NCI-H1092 (cell line): ENCODE data around the gene CXCL5.

Source experiments
- DNase-seq: peaks from one replicate; lab custom pipeline; 2025; lab: John Stamatoyannopoulos, UW

CXCL5 gene

DNA sequence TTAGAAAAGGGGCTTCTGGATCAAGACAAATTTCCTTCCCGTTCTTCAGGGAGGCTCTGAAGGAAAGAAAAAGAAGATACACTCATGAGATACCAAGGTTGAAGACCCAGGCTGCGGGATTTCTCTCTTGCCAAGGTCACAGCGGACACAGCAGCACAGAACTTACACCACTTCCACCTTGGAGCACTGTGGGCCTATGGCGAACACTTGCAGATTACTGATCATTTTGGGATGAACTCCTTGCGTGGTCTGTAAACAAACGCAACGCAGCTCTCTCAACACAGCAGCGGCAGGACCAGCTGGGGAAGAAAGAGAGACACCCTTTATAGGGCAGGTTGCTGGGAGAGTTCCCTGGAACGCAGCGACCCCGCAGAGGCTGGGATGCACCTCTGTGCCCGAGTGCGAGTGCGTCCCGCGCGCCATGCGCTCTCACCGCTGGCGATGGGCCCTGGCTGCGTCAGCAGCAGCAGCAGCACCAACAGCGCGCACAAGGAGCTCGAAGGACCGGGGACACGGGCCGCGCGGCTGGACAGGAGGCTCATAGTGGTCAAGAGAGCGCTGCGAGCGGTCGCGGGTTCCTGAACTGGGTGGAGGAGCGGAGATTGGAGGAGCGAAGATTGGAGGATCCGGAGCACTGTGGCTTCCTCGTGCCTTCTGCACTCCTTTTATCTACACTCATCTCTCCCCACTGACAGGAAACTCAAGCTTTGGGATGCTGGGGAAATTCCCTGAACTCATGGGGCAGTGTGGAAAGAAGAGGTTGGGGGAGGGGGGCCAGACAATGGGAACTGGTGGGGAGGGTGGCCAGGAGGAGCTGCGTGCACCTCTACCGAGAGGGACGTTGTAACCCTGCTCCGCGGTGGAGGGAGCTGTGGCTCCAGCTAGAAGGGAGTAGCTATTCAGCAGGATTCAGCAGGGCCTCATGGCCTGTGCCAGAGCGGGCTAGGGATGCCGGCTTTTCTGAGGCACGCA, at the start of gene CXCL5:
Gene CXCL5, minus strand, starts transcription at position 638 of the 972 bp plus-strand sequence. Its CDS starts 96 bp downstream, at position 542.
- DNase-seq: no peak

DNA sequence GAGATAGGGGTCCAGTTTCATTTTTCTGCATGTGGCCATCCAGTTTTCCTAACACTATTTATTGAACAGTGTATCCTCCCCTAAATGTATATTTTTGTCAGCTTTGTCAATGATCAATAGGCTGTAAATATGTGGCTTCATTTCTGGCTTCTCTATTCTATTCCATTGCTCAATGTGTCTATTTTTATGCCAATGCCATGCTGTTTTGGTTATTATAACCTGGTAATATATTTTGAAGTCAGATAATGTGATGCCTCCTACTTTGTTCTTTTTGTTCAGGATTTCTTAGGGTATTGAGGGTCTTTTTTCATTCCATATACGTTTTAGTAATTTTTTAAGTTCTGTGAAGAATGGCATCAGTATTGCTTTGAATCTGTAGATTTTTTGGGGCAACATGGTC, 48.7 kb upstream of the CXCL5 start:
- no peak for DNase-seq

DNA sequence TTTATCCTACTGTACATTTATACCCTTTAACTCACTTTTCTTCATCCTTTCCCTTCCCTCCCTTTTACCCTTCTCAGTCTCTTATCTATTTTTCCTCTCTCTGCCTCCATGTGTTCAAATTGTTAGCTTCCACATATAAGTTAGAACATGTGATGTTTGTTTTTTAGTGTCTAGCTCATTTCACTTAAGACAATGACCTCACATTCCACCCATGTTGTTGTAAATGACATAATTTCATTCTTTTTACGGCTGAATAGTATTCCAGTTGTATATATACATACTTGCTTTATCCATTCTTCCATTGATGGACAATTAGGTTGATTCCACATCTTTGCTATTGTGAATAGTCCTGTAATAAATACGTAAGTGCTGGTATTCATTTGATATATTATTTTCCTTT, 47.3 kb upstream of the CXCL5 start:
- DNase-seq: no peak

DNA sequence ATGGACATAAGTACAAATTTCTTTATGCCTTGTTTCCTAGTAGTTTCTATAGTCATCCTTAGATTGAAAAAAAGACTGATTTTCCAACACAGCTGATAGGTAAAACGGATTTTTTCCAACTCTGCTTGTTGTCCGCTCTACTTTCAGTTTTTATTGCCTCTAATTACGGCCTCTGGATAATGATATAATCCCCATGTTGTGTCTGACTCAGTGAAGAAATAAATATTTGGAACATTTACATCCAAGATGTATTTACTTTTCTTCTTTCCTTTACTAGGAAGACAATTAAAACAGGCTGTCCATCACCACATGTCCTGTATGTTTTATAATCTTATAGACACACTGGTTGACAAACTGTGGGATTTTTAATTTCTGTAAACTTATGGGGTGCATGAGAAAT, 46.8 kb upstream of the CXCL5 start:
- DNase-seq: no peak

DNA sequence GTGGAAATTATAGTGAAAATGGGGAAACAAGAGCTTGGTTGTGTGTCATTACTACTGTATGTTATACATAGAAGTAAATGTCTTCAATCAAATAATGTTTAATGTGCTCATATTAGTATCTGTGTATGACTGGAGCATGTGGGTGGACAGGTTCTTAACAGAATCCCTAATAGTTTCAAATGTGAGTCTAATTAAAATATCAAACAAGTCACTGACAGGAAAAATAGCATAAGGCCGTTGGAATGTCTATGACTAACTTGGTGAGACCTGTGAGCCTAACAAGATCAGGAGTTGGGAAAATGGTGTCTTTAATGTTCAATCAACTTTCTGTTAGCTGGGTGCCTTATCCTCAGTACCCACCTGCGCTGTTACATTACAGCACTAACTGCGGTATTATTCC, 46.2 kb upstream of the CXCL5 start:
- DNase-seq: no peak

DNA sequence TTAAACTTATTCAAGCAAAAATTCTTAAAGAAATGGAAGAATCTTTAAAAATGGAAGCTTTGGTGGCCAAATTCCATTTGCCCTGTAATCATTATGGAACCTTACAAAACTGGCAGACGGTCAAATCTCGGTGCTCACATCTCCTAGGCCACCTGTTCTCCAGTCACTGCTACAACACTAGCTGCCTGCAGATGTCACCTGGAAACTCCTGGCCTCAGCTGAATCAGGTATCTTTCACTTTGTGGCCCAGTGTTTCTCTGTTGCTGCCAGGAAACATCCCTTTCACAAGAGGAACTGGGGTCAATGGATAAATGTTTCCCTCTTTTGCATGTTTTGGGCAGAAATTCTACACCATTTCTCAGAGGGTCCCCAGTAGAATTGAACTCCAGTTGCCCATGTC, 44.2 kb upstream of the CXCL5 start:
- no peak for DNase-seq

DNA sequence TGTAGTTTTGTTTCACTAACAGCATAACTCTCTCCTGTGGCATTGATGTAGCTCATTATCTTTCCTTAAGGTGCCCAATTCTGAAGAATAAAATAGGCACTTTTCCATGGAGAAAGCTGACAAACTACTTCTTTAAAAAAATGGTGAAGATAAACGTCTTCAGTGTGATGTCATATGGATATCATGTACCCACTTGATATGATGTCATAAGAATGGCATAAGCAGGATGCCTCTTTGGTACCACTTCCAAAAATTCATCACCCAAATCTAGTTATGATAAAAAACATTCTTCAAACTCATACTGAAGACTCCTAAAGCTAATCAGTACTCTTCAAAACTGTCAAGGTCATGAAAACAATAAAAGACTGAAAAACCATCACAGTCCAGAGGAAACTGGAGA, 42.9 kb upstream of the CXCL5 start:
- DNase-seq: no peak

DNA sequence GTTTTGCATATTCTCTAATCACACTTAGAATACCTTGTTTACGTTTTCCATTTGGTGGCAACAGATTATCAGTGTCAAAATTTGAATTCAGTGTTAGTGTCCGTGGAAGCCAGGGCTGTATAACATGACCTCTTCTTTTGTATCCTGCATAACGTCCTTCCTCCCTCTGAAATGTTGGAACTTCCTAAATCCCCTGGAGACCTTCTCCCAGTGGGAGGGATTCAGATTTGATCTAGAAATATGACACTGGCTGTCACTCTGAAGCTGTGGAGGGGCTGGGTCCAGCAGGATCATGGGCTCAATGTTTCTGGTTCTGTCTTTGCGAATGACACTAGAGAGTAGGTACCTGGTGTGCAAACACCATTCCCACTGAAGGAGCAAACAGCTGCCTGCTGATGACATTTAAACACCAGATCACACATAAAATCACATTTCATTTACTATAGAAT, 40.9 kb upstream of the CXCL5 start:
- no peak for DNase-seq

DNA sequence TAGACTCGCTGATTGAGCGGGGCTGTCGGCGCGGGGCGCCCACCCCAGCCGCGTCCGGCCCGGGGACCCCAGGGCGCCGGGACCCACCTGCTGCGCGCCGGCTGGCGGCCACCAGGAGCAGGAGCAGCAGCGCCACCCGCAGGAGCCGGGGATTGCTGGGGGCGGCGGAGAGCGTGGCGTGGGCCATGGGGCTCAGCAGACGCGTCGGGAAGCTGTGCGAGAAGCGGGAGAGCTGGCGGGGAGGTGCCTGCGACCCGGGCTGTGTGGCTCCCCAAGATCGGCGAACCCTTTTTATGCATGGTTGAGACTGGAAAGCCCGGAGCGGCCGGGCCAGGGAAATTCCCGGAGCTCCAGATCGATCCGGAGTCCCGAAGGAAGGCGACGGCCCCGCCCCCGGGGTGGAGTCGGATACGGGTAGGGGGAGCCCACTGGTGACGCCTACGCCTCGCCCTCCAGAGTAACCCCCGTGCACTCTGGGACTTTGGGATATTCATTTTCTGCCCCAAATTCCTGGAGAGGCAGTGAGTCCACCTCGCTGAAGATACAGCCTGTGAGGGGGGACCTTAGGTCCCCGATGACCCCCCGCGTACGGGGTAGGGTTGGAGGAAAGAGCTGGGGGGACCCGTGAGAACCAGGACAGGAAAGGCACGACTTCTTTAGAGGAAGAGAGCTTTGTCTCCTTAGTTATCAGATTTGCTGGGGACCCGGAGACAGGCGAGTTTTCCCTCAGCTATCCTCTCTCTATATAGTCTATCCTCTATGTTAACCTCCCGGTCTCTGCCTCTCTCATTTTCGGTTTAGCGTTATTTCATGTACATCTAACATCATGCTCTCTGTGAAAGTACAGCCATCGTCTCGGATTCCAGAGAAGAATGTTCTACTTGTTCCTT, 40.2 kb upstream of the CXCL5 start, which contains the start of gene CXCL3:
Gene CXCL3, minus strand, starts transcription at position 265 of the 890 bp plus-strand sequence. Its CDS starts 78 bp downstream, at position 187.
- no peak for DNase-seq

DNA sequence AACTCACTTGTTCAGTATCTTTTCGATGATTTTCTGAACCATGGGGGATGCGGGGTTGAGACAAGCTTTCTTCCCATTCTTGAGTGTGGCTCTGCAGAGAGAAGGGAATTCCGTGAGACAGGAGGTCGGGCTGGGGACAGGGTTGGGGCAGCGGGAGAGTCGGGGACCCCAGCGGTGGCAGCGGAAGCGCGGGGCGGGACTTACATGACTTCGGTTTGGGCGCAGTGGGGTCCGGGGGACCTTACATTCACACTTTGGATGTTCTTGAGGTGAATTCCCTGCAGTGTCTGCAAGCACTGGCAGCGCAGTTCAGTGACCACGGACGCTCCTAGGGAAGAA, 39.6 kb upstream of the CXCL5 start:
- DNase-seq: no peak

DNA sequence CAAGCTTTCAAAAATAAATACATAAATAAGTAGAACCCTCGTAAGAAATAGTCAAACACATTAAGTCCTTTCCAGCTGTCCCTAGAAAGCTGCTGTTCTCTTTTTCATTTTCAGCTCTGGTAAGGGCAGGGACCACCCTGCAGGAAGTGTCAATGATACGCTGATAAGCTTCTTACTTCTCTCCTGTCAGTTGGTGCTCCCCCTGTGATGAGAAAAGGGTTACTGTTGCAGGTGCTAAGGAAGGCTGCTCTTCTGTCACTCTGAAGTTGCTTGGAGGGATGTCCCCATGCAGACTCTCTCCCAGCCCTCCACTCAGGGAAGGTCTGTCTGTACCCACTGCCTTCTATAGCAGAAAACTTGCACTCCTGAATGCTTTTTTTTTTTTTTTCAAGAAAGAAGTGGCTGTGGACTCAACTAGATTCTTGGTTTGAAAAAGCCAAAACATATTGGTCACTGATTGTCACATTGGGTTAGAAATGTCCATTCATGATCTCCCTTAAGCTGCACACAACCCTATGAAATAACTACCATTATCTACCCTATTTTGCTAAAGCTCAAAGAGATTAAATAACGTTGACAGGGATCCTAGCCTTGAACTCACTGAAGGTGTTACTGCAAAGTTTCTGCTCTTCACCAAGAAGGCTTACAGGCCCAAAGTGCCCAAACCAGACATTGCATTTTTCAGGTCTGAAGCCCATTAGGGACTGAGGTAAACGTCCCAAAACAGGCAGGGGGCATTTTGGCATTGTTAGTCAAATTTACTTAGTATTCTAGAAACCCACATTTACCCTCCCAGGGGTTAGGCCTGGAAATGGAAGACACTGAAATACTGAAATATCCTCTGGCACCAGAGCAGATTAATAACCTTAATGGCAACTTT, 38.8 kb upstream of the CXCL5 start:
- DNase-seq: no peak

DNA sequence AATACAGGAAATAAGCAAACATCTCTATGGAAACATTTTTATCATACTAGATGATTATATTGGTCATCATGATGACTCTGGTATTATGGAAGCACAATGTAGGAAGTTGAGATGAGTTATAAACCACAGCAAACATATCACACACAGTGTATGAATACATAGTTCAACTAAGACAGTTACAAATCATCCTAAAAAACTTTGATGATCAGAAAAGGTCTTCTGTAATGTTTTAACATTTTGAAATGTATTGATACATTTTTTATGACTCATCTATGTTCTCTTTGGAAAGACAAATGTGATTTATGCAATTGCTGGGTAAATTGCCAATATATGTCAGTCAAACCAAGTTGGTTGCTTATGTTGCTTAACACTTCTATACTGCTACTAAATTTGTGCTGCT, 35.3 kb upstream of the CXCL5 start:
- no peak for DNase-seq

DNA sequence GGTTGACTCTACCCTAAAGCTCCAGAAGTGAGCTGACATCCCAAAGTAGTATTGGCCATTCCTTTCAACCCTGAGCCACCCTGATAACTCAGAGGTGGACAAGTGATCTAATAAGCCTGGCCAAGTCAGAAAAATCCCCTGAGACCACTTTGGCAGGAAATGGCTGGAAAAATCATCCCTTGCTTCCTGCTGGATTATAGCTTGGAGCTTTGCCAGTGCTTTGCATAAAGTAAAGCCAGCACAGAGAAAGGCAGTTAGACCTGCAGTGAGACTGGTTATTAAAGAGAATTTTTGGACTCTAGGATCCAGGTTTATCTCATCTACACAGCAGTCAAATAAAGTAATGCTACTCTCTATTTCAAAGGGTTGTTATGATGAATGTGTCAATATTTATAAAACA, 33.6 kb upstream of the CXCL5 start:
- DNase-seq: no peak

DNA sequence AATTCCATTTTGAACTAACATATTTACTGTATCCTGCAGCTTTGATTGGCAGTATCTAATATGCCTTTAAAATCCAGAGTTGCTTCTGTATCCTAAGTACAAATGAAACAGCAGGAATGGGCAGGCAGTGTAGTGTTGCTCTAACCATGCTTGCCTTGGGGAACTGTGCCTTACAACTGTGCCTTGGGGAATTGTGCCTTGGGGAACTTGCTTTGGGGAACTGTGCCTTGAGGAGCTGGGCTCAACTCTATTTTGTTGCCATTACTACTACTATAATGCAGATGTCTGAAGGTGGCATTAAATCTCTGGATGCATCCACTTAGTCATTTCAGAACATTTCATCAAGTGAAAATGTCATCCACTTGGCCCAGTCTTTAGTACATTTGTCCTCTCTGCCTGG, 33.1 kb upstream of the CXCL5 start:
- DNase-seq: no peak

DNA sequence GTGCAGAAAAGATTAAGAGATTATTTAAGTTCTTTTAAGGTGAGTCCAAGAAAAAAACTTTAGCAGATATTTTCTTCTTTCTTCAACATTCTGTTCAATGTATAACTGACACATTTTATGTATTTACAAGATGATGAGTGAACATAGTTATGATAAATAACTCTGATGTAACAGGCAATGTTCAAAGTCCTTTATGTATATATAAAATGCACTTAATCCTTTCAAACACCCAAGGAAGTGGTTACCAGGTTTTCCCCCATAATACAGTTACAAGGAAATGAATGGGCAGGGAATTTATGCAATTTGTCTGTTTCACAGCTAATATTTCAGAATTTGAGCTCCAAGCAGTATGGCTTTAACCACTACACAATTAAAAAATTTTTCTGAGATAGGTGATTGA, 31.8 kb upstream of the CXCL5 start:
- DNase-seq: no peak

DNA sequence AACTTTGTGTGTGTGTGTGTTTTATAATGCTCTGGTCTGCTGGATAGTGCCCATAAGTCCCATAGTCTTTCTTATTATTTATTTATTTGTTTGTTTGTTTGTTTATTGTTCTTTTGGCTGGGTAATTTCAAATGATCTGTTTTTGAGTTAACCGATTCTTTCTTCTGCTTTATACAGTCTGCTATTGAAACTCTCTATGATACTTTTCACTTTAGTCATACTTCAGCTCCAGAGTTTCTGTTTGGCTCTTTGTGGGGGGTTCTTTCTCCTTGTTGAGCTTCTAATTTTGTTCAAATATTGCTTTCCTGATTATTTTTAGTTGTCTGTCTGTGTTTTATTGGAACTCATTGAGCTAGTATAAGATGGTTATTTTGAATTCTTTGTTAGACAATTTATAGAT, 30.0 kb upstream of the CXCL5 start:
- DNase-seq: no peak

DNA sequence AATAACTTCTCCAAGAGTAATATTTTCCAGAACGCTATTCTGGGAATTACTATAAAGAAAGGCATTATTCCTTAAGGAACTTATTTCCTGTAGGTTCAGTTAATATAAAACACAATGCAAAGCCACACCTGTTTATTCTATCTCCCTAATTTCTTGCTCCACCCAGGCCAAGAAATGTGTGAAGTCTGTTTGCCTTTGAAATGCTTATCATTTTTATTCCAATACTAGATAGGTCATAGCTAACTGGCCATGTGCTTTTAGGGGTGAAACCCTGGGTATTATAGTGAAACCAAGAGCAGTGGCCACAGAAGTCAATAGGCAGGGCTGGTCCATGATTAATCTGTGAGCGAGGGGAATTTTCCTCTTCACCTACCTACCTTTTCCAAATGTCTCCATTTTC, 25.2 kb upstream of the CXCL5 start:
- no peak for DNase-seq

DNA sequence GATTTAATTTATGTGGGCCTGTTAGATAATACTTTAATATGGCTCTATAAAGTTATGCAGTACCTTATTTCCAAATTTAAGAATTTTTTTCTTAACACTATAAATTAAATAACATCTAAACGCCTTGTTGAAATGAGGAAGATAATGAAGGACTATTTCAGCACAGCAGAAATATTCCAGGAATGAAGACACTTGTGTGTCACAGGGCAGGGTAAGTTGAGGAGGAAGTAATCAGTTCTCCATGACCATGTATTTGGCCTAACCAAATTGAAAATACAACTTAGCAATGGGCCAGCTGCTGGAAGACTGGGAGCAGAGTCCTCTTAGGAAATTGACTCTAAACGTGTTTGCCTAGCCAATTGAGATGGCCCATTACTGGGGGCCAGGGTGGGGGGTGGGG, 23.1 kb upstream of the CXCL5 start:
- no peak for DNase-seq

DNA sequence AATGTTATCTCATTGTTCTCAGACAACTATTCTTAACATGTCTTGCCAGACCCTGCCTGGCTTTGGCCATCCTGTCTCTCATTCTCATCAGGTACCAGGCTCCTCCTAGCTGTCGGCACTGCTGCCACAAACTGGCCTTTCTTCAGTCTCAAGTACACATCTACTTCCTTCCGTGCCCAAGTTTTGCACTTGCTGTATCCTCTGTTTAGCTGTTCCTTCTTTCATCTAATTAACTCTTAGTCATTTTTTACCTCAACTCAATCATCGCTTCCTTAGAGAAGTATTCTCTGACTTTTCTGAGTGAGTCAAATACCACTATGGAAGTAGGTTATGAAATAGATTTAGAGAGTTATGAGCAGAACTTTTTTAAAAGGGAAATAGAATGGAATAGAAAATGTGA, 20.3 kb upstream of the CXCL5 start:
- DNase-seq: no peak

DNA sequence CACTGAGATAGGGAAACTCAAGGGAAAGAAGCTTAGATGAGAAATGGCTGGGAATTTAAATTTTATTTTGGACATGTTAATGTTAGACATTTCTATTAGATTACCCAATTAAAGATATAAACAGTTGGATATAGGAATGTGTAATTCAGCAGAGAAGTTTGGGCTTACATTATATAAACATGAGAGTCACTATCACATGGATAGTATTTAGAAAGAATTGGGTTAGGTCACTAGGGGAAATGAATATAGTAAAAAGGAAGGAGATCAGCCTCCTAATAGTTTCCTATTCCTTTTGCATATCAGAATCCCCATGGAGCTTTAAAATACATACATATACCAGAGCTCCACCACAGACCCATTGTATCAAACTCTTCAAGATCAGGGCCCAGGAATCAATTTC, 19.6 kb upstream of the CXCL5 start:
- DNase-seq: no peak

DNA sequence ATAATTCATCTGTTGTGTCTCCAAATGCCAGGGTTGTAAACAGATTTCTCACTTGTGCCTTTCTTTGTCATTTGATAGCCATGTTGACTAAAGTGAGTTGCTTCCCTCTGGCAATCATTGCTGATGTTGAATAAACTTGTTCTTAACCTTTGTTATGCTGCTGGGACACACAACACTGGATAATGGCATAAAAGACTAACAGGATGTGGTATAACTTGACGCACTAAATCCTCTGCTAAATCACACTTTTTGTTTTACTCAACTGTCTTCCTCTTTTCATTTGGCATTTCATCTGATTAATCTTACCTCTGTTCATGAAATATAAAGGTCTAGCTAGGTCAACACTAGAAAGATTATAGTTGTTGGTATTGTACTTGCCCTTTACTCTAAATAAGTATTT, 17.6 kb upstream of the CXCL5 start:
- DNase-seq: no peak
